Measurements from ENCODE around the gene TRIM16.
"Not testable (repeated sequence)": the region's sequence is repeated elsewhere in the genome, so short reads cannot be mapped to it uniquely, and the experiment has no call there.

GRCh38 chr17:15623661-15624209 lies 60.4 kb downstream of the TRIM16 start:
- not testable (repeated sequence) for TF ChIP-seq CTCF, POLR2A (IDR thresholded peaks at IDR 0.05)

Data from breast epithelium (tissue), 3 donors.